HUES64 (cell line): ENCODE results near the gene SUGCT.

ENCODE experiments used
- H3K27ac ChIP-seq: 2 replicates; pipeline ENCODE4 v1.7.0; 2013; ENCODE audit warnings: low read depth, low read length, inconsistent platforms
- H3K27me3 ChIP-seq: 2 replicates; pipeline ENCODE4 v1.6.1; 2013; ENCODE audit warnings: mild to moderate bottlenecking, low read length; ENCODE audit not compliant: insufficient read depth
- H3K36me3 ChIP-seq: 2 replicates; pipeline ENCODE4 v1.6.1; 2013; ENCODE audit warnings: mild to moderate bottlenecking, low read length; ENCODE audit not compliant: insufficient read depth
- H3K4me1 ChIP-seq: 2 replicates; pipeline ENCODE4 v1.6.1; 2013; ENCODE audit warnings: mild to moderate bottlenecking, low read length, moderate library complexity; ENCODE audit not compliant: insufficient read depth
- H3K4me3 ChIP-seq: 2 replicates; pipeline ENCODE4 v1.5.1; 2013; ENCODE audit warnings: mild to moderate bottlenecking, low read length, moderate library complexity
- H3K9ac ChIP-seq: 2 replicates; pipeline ENCODE4 v1.6.1; 2013; ENCODE audit warnings: mild to moderate bottlenecking, low read depth, low read length
- H3K9me3 ChIP-seq: 2 replicates; pipeline ENCODE4 v1.6.1; 2013; ENCODE audit warnings: low read depth, low read length; ENCODE audit not compliant: insufficient read depth
- WGBS: fragments of 150-250, 120-280 bp; methylation state at CpG from one replicate; pipeline ENCODE4 v1.1.7; 2013; ENCODE audit warnings: missing lambda C conversion rate; 5-methylcytosine and 5-hydroxymethylcytosine counted together

Gene SUGCT

DNA sequence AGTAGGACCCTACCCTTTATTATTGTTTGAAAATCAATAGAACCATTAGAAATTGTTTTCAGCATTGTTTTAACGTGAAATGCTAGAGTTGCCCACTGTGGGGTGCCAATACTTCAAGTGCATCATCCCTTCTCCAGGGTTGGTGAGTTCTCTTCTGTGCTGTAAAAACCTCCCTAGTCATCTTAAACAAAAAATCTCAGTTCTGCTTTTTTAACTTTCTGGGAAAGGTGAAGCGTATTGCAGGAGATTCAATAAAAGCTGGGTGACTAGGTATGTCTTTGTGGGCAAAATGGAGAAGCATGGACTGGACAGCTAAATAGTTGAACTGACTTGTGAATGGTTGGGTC, 699.1 kb downstream of the SUGCT start:
- H3K9me3 ChIP-seq: no peaks in the 10 kb centered on the region
- no peaks in the 10 kb centered on the region for H3K36me3 ChIP-seq
- WGBS: 70% methylated on average over 2 of the region's 2 CpGs
- H3K27ac ChIP-seq: no peak overlapping the region
- no peaks in the 10 kb centered on the region for H3K27me3 ChIP-seq
- no peak overlapping the region for H3K4me3 ChIP-seq
- H3K4me1 ChIP-seq: peaks cover 17% of the 10 kb centered on the region
- no peak overlapping the region for H3K9ac ChIP-seq

- Histone ChIP-seq H3K36me3 (no peaks in the 10 kb centered on the region), H3K9ac (no peak overlapping the region), H3K4me1 (peaks cover 17% of the 10 kb centered on the region), H3K27me3 (no peaks in the 10 kb centered on the region), H3K9me3 (peaks cover 14% of the 10 kb centered on the region; the same call in 1 of the 2 replicates), H3K4me3 (no peak overlapping the region), H3K27ac (no peak overlapping the region)
- WGBS: 97% methylated on average over 6 of the region's 6 CpGs
These were observed 701.4 kb downstream of the SUGCT start for GRCh38 chr7:40836218-40836617.

GRCh38 chr7:40839881-40840280, 705.1 kb downstream of the SUGCT start:
- 95% methylated on average over 3 of the region's 3 CpGs for WGBS
- H3K9me3 ChIP-seq: peaks cover 16% of the 10 kb centered on the region; the same call in 1 of the 2 replicates
- no peaks in the 10 kb centered on the region for H3K36me3 ChIP-seq
- H3K27me3 ChIP-seq: no peaks in the 10 kb centered on the region
- no peak overlapping the region for H3K9ac ChIP-seq
- H3K4me1 ChIP-seq: 0 out of 2 replicates have a peak, but pooled peaks cover 4% of the 10 kb centered on the region
- H3K4me3 ChIP-seq: no peak overlapping the region
- no peak overlapping the region for H3K27ac ChIP-seq

DNA sequence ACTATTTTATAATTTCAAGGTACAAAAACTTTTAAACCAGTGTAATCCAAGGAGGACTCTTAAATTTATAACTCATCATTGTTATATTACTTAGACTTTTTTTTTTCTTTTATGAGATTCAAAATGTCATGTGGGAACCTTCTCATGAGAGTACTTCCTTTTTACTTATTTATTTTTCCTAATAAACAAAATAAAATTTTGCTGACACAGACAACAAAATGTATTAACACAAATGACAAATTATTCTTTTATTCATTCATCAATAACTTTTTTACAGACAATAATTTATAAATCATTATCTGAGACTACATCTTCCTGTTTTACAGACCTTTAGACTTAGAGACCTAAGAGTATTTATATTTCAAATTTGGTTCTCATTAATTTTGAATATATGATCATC, 706.2 kb downstream of the SUGCT start:
- Histone ChIP-seq H3K27ac (no peak overlapping the region), H3K9me3 (peaks cover 16% of the 10 kb centered on the region; the same call in 1 of the 2 replicates), H3K36me3 (no peaks in the 10 kb centered on the region), H3K27me3 (no peaks in the 10 kb centered on the region), H3K4me3 (no peak overlapping the region), H3K9ac (no peak overlapping the region), H3K4me1 (no peaks in the 10 kb centered on the region)

DNA sequence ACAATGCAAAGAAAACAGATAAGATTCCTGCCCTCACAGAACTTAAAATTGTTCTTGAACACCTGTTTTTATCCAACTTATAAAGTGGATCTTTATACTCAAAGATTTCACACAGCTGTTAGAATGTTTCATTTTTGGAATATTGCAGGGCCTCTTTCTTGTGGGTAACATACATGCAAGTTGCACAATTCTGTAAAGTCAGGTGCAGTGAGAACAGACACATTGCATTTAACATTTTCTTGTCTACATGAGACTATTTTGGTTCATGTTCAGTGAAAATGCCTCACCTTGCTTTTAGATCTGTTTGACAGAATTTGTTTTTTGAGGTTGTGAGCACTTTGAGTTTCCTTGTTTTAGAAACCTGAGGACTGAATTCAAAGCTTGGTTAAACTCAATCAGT, 707.8 kb downstream of the SUGCT start:
- H3K27ac ChIP-seq: no peak overlapping the region
- no peaks in the 10 kb centered on the region for H3K27me3 ChIP-seq
- no peak overlapping the region for H3K4me3 ChIP-seq

GRCh38 chr7:40843338-40843985, 708.7 kb downstream of the SUGCT start:
- no peak overlapping the region for H3K27ac ChIP-seq
- H3K9me3 ChIP-seq: peaks cover 16% of the 10 kb centered on the region; the same call in 1 of the 2 replicates
- no peak overlapping the region for H3K4me3 ChIP-seq
- no peaks in the 10 kb centered on the region for H3K36me3 ChIP-seq
- WGBS: 94% methylated on average over 8 of the region's 8 CpGs
- H3K4me1 ChIP-seq: no peaks in the 10 kb centered on the region
- no peak overlapping the region for H3K9ac ChIP-seq
- H3K27me3 ChIP-seq: no peaks in the 10 kb centered on the region

More for the DNA sequence above, 707.8 kb downstream of the SUGCT start:
- no peaks in the 10 kb centered on the region for H3K4me1 ChIP-seq
- no peaks in the 10 kb centered on the region for H3K36me3 ChIP-seq
- no peak overlapping the region for H3K9ac ChIP-seq
- peaks cover 16% of the 10 kb centered on the region; the same call in 1 of the 2 replicates for H3K9me3 ChIP-seq

- Histone ChIP-seq H3K9me3 (0 out of 2 replicates have a peak, but pooled peaks cover 4% of the 10 kb centered on the region), H3K4me3 (no peak overlapping the region), H3K27ac (no peak overlapping the region), H3K36me3 (no peaks in the 10 kb centered on the region), H3K27me3 (no peaks in the 10 kb centered on the region), H3K4me1 (no peaks in the 10 kb centered on the region), H3K9ac (no peak overlapping the region)
- WGBS: 93% methylated on average over 6 of the region's 6 CpGs
These were observed 711.1 kb downstream of the SUGCT start for GRCh38 chr7:40845943-40846342.

DNA sequence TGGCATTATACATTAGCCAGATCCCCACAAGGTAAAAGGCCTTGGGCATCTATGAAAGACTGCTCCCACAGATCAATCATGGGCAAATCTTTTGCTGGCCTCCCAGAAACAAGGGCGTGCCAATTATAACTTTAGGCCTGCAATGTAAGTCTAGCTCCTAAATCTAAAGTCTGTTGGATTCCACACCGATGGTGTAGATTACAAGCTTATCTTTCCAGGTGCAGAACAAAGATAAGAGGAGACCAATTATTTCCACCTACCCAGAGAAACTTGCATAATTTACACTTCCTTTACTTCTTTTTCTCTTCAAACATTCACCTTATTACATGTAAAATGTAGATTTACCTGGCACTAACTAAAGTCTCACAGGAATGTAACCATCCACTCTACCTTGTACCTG, 713.1 kb downstream of the SUGCT start:
- no peak overlapping the region for H3K27ac ChIP-seq
- H3K9me3 ChIP-seq: no peaks in the 10 kb centered on the region
- H3K4me3 ChIP-seq: no peak overlapping the region
- no peaks in the 10 kb centered on the region for H3K4me1 ChIP-seq
- H3K36me3 ChIP-seq: no peaks in the 10 kb centered on the region
- H3K27me3 ChIP-seq: no peaks in the 10 kb centered on the region
- H3K9ac ChIP-seq: no peak overlapping the region
- 92% methylated on average over 2 of the region's 2 CpGs for WGBS

GRCh38 chr7:40848541-40849221, 713.9 kb downstream of the SUGCT start:
- no peaks in the 10 kb centered on the region for H3K27me3 ChIP-seq
- H3K9me3 ChIP-seq: no peaks in the 10 kb centered on the region
- no peaks in the 10 kb centered on the region for H3K4me1 ChIP-seq
- no peak overlapping the region for H3K4me3 ChIP-seq
- no peak overlapping the region for H3K9ac ChIP-seq
- H3K27ac ChIP-seq: no peak overlapping the region
- WGBS: 96% methylated on average over 3 of the region's 3 CpGs
- no peaks in the 10 kb centered on the region for H3K36me3 ChIP-seq

GRCh38 chr7:40850017-40850416, 715.2 kb downstream of the SUGCT start:
- 95% methylated on average over 3 of the region's 3 CpGs for WGBS
- no peaks in the 10 kb centered on the region for H3K36me3 ChIP-seq
- H3K4me3 ChIP-seq: no peak overlapping the region
- H3K27me3 ChIP-seq: no peaks in the 10 kb centered on the region
- H3K4me1 ChIP-seq: no peaks in the 10 kb centered on the region
- H3K27ac ChIP-seq: no peak overlapping the region
- no peak overlapping the region for H3K9ac ChIP-seq
- no peaks in the 10 kb centered on the region for H3K9me3 ChIP-seq

GRCh38 chr7:40851001-40851400, 716.2 kb downstream of the SUGCT start:
- Histone ChIP-seq H3K27me3 (no peaks in the 10 kb centered on the region), H3K9me3 (no peaks in the 10 kb centered on the region), H3K36me3 (no peaks in the 10 kb centered on the region), H3K9ac (no peak overlapping the region), H3K27ac (no peak overlapping the region), H3K4me3 (no peak overlapping the region), H3K4me1 (no peaks in the 10 kb centered on the region)
- 89% methylated on average over 2 of the region's 3 CpGs for WGBS
